Hepatic stellate cell (primary cell): ENCODE measurements around the gene ATAD2B.
"Not testable (repeated sequence)": the region's sequence is repeated elsewhere in the genome, so short reads cannot be mapped to it uniquely, and the experiment has no call there.

ENCODE experiments used
- DNase-seq: peaks from one replicate; pipeline ENCODE4 v3.0.0; 2011; ENCODE audit warnings: low spot score

The ATAD2B gene

GRCh38 chr2:23789012-23789411 lies 137.9 kb downstream of the ATAD2B start:
- no peak for DNase-seq

GRCh38 chr2:23788100-23788499 lies 138.8 kb downstream of the ATAD2B start:
- DNase-seq: no peak

GRCh38 chr2:23784971-23785370 lies 142.0 kb downstream of the ATAD2B start:
- no peak for DNase-seq

GRCh38 chr2:23782646-23783045 lies 144.3 kb downstream of the ATAD2B start:
- no peak for DNase-seq

DNA sequence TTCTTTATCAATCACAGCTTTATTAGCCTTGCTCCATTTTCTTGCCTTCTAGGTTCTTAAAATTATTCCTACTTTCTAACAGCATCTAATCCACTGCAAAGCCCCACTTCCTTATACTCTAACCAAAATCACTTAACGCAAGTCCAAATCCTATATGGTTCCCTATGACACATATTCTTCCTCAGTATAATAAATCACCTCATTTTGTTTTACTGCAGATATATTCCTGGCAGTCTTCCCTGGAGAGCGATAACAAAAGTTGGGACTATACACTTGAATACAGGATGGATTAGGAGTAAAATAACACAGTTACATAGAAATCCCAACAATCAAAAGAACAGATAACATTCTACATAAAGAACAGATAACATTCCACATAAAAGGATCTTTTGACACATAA lies 144.8 kb downstream of the ATAD2B start:
- DNase-seq: no peak

DNA sequence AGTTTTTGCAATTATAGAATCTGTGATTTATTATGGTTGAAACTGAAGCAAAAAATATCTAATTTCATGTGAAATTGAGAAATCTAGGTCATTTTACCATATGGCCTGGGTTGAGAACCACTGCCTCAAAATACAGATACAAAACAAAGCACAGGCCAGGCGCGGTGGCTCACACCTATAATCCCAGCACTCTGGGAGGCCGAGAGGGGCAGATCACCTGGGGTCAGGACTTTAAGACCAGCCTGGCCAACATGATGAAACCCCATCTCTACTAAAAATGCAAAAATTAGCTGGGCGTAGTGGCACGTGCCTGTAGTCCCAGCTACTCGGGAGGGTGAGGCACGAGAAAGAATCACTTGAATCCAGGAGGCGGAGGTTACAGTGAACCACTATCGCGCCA lies 146.5 kb downstream of the ATAD2B start:
- DNase-seq: not testable (repeated sequence)

- DNase-seq: no peak
These were observed 149.1 kb downstream of the ATAD2B start for GRCh38 chr2:23777826-23778225.

GRCh38 chr2:23776021-23776420 lies 150.9 kb downstream of the ATAD2B start:
- DNase-seq: no peak

DNA sequence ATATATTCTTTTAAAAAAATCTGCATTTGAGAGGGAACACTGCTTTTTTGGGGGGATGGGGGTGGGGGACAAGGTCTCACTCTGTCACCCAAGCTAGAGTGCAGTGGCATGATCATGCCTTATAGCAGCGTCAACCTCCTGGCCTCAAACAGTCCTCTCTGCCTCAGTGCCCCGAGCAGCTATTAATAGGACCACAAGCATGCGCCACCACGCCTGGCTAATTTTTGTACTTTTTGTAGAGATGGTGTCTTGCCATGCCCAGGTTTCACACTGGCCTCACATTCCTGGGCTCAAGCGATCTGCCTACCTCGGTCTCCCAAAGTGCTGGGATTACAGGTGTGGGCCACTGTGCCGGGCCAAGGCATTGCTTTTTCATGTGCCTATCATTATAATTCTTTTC lies 154.2 kb downstream of the ATAD2B start:
- DNase-seq: no peak

DNA sequence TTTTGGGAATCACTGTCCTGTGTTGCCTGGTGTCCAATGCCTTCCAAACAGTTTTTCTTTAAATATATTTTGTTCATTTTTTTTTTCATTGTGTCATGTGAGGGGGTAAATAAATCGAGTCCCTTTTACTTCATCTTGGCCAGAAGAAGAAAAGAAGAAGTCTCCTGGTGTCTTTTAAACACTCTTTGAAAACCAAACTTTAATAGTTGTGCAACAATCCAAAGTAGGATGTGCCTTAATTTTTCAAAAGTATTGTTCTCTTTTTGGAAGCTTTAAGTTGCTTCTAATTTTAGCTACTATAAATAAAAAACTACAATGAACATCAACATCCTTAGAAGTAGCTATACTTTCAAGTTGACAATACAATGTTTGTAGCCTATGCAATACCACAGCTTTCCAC lies 154.9 kb downstream of the ATAD2B start:
- no peak for DNase-seq

DNA sequence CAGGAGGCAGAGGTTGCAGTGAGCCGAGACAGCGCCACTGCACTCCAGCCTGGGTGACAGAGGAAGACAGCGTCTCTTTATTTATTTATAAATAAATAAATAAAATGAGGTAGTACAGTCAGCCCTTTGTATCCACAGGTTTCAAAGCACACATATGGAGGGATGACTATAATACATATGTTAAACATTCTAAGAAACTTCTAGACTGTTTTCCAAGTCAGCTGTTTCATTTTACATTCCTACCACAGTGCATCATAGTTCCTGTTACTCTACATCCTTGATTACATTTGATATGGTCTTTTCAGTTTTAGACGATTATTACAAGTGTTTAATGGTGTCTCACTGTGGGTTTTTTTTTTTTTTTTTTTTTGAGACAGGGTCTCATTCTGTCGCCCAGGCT lies 157.6 kb downstream of the ATAD2B start:
- no peak for DNase-seq

DNA sequence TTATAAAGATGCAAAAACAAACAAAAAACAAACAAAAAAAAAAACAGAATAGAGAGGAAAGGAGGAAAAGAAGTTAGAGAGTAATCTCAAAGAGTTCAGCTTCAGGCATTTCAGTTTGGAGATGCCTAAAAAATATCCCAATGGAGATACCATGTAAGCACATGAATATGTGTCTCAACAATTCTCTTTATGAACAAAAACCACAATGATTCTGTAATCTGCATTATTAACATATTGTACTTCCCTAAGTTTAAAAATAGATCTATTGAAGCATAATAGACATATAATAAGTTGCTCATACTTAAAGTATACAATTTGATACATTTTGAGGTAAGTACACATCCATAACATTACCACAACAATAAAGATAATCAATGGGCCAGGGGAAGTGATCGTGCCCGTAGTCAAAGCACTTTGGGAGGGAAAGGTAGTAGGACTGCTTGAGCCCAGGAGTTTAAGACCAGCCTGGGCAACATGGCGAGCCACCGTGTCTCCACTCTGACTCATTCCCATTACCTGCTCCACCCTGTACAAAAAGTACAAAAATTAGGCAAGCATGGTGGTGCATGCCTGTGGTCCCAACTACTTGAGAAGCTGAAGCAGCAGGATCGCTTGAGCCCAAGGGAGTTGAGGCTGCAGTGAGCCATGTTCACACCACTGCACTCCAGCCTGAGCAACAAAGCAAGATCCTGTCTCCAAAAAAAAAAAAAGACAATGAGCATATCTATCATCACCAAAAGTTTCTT lies 158.9 kb downstream of the ATAD2B start:
- DNase-seq: no peak

DNA sequence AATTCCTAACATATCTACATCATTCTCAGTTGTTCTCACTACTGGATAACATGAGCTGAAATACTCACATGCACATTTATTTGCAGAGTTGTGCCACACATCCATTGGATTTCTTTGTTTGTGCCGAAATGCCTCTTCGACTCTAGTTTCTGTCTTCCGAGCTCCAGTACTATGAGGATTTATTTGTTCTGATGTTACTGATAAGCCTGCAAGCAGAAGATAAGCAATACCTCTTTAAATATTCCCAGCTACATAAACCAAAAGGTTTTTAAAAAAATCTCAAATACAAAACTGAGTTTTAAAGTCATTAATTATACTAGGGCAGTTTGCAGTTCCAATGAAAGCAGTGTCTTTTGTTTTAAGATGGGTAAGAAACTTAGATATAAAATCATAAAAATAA lies 164.8 kb downstream of the ATAD2B start:
- no peak for DNase-seq

DNA sequence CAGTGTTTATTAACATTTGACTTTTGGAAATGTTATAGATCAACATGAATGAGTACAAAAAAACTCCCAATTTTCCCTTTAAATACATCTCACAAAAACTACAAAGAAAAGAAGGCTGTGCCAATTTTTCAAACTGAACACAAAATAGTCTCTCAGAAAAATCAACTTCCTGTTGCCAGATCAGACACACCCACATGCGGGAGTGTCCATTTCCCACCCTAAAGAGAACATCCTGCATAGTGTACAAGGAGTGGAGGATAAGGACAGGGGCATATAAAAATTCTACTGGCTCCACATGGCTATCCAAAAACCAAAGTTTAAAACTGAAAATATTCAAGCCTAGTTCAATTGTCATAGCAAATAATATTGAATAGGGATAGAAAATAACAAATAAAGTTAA lies 165.3 kb downstream of the ATAD2B start:
- DNase-seq: no peak

DNA sequence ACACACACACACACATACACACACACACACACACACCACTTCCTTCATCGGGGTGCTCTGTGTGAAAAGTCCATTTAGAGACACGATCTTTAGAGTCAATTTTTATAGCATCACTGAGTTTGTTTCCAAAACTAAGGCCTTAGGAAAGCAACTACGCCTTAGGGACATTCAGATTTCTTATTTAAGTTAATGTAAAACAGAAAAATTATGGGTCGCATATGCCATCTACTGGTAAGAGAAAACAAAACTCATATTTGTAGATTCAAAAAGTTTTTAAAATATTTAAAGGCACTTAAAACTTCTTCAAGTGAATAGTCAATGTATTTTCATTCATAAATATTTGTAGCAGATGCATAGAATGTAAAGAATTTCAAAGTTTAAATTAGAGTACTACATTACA lies 166.2 kb downstream of the ATAD2B start:
- peak; percentile 16 for DNase-seq

DNA sequence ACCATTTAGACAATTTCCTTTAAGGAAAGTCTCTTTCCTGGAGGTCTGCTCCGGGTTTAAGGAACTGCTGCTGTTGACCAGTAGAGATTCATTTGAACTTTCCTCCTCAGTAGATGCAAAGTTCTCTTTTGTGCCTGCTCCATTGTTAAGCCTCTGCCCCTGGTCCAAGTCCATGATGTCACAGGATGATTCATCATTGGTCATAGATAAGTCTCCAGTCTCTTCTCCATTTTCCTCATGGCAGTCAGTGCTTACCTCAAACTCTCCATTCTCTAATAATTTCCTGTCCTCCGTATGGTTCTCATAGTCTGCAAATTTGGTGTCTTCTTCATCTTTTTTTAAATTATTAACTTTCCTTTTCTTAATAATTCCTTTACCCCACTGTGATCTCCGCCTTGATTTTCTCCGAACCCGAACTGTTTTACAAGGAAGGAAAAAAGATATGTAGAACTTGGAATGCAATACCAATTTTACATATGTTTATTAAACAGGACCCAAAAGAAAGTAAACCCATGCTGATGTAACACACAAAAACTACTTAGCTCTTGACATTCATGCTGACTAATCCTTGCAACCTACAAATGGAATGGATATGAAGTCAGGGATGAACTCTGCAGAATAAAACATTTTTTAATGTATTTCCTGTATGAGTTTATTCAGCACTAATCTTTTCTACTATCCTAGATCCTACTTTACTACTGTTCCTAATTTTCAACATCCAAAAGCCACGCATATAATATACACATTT lies 169.1 kb downstream of the ATAD2B start:
- peak; percentile 14 for DNase-seq

DNA sequence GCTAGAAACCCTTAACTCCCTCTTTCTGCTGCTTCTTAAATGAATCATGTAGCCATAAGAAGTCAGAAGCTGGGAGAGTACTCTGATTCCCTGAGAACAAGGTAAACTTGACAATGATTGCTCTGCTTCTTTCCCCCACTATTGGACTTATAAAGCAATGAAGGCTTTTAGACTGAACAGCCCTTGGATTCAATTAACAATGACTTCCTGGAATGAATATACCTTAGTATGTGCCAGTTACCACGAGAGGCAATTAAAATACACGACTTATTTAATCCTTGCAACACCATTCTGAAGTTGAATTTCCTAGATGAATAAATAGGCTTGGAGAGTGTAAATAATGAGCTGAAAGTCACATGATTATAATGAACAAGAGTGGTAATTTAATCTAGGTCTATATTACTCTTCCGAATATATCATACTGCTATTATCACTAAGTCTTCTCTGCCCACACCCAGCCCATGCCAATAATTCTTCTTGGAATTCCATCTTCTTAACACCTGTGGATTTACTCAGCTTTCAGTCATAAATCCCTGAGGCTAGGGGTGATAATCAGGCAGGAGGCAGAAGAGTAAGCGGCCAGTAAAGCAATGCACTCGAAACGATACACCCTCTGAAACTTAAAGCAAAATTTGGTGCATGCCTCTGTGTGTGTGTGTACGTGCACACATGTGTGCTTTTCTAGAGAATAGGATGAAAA lies 170.2 kb downstream of the ATAD2B start:
- no peak for DNase-seq

GRCh38 chr2:23754970-23755369 lies 172.0 kb downstream of the ATAD2B start:
- no peak for DNase-seq

GRCh38 chr2:23753291-23754010 lies 173.5 kb downstream of the ATAD2B start:
- no peak for DNase-seq

- no peak for DNase-seq
These were observed 175.1 kb downstream of the ATAD2B start for GRCh38 chr2:23751747-23752265.

GRCh38 chr2:23746141-23746863 lies 180.6 kb downstream of the ATAD2B start:
- no peak for DNase-seq

DNA sequence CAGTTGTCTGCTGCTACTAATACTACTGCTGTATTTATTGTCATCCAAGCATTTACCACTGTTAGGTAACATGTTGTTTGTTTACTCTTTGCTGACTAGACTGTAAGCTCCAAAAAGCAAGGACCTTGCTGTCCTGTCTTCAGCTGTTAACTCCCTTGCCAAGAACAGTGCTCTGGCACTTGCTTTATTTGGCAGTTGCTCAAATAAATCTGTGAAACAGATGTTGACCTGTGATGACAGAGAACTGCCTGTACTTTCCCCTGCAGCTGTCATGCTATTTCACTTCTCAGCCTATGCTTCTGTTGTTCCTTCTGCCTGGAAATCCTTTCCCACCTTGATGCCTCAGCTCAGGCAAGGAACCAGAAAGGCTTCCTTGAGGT lies 181.2 kb downstream of the ATAD2B start:
- DNase-seq: no peak
